Cerebellar cortex (tissue), 1 donor: ENCODE data around the gene AP5Z1.

Experiments
- DNase-seq: peaks from one replicate; pipeline ENCODE4 v3.0.0-alpha.2; 2015; ENCODE audit warnings: low spot score

Gene AP5Z1, protein sequence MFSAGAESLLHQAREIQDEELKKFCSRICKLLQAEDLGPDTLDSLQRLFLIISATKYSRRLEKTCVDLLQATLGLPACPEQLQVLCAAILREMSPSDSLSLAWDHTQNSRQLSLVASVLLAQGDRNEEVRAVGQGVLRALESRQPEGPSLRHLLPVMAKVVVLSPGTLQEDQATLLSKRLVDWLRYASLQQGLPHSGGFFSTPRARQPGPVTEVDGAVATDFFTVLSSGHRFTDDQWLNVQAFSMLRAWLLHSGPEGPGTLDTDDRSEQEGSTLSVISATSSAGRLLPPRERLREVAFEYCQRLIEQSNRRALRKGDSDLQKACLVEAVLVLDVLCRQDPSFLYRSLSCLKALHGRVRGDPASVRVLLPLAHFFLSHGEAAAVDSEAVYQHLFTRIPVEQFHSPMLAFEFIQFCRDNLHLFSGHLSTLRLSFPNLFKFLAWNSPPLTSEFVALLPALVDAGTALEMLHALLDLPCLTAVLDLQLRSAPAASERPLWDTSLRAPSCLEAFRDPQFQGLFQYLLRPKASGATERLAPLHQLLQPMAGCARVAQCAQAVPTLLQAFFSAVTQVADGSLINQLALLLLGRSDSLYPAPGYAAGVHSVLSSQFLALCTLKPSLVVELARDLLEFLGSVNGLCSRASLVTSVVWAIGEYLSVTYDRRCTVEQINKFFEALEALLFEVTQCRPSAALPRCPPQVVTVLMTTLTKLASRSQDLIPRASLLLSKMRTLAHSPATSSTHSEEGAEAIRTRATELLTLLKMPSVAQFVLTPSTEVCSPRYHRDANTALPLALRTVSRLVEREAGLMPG

DNA sequence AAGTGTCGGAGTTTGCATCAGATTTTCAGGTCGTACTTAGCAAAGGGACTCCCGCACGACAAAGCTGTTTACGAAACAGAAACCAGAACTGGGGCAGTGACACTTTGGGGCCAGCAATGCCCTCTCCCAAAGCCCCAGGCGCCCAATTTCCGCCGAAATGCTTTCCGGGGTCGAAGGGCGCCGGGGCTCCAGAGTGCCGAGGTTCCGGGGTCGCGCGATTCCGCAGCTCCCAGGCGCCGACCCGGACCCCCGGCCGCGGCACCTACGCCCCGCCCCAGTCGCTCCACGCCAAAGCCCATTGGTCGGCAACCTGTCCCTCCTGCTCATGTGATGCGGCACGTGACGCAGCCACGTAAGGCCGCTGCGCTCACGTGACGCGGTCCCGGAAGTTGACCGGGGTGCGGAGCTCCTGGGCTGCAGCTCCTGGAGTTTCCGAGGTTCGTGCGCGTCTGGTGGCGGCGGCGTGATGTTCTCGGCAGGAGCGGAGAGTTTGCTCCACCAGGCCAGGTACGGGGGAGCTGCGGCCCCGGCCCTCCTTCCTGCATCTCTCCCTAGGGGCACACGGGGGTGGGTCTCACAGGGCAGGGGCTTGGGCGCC lies at the start of gene AP5Z1:
Gene AP5Z1, plus strand, starts transcription at position 374 of the 598 bp plus-strand sequence. Its CDS starts 93 bp downstream, at position 467.
- DNase-seq, result peak; percentile 97

DNA sequence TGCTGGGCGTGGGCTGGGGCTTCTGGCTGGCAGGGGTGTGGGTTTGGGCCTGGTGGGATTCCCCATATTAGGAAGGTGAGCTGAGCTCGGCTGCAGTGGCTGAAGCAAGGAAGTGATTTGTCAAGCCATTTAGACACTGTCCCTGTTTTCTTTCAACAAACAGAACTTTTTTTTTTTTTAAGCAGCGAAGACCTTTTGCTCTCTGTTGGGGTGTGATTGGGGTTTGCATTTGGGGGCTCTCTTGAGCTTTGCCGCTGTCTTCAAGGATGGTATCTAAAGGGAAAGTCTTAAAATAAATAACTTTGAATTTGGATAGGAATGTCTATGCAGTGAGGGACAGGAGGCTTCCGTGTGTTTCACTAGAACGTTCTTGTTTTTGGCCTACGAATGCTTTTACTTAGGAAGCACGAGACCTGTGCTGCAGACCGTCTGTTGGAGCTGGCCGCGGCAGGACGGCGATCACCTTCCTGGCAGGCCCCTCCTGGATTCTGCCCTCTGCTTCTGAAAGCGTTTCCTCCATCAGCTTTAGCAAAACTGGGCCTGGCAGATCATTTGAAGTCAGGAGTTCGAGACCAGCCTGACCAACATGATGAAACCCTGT lies 49.5 kb upstream of the AP5Z1 start:
- DNase-seq, result no peak

DNA sequence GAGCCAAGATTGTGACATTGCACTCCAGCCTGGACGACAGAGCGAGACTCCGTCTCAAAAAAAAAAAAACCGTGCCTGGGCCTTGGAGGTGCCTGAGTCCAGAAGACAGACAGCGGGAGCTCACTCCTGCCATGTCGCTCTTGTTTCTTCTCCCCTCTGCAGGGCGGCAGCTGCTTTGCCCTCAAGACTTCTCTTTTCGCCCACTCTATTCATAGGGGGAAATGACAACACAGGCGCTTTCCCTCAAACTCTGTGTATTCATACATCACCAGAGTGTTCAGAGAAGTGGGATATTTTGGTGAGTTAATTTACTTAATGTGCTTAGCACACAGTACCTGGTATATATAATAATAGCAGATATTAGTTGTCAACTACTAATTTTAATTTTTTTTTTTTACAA lies 48.9 kb upstream of the AP5Z1 start:
- DNase-seq, result no peak

DNA sequence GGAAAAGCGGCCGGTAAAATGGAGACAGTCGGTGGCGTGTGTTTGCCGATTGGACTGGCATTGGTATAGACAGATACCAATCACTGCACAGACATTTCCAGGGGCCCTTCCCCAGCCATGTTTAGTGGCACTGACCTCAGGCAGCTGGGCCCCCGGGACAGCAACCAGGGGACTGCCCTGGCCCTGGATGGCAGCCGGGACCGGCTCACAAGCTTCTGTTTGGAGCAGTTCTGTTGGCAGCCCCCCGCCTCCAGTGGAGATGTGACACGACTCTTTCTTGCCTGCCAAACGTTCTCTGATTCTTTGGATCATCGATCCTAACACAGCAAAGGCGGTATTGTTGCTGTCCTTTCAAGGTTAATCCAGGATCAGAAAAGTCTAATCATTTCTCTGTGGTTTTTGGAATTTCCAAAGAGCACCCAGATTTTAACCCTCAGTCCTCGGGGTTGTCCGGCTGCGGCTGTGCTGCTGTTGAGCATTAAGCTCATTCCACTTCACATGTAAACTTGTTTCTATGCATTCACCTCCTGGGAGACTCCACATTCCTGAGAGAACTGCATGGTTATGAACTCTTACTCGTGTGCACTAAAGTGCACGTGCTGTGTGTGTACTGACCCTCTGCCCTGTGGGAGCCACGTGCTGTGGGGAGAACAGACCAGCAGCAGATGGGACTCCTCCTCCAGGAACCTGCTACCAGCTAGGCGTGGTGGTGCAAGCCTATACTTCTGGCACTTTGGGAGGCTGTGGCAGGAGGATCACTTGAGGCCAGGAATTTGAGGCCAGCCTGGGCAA lies 47.3 kb upstream of the AP5Z1 start:
- DNase-seq, result no peak

DNA sequence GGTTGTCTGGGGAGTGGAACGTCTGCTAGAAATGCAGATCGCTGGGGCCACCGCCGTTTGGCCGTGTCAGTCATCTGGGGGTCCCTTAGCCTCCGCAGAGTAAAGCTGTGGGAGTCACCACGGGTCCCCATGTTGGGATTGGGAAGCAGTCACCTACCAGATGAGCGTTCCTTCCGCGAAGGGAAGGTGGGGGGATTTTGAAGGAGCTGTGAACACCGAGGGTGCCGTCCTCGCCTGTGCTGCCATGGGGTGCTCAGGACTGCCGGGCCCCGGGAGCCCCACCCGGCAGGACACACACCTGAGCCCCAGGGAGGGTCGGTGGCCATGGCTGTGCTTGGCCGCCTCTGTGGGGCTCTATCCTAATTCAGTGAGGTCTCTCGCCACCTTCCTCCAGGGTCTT lies 46.2 kb upstream of the AP5Z1 start:
- no peak for DNase-seq

DNA sequence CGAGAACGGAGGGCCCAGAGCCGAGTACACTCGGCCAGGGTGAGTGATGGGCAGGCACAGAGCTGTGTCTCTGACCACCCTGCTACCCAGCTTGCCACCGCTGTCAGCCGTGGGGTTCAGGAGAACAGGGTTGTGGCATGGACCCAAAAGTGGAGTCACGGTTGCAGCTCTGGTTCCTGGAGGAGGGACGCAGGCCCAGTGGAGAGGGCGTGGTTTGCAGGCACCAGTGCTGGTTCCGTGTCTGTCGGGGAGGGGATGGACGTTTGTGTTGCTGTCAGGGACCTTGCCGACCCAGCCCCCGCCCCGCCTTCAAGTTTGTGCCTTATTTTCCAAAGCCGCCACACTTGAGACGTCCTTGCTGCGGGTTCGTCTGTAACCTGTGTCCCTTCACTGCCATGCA lies 45.1 kb upstream of the AP5Z1 start:
- DNase-seq, result no peak

DNA sequence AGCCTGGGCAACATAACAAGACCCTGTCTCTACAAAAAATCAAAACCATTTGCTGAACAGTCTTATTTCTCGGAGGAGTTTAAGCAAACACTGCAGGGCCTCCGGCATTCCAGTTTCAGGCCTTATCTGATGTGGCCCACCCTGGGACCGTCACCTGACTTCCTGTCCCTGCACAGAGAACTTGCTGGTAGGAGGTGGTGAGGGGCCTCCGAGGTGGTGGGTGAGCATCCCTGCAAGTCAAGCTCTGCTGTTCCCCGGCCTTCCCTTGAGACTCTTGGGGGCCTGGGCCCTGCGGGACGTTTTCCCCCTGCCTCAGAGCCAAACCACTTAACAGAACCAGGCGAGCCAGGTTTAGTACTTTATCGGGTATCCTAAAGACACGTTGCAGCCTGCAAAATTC lies 44.5 kb upstream of the AP5Z1 start:
- DNase-seq, result no peak

DNA sequence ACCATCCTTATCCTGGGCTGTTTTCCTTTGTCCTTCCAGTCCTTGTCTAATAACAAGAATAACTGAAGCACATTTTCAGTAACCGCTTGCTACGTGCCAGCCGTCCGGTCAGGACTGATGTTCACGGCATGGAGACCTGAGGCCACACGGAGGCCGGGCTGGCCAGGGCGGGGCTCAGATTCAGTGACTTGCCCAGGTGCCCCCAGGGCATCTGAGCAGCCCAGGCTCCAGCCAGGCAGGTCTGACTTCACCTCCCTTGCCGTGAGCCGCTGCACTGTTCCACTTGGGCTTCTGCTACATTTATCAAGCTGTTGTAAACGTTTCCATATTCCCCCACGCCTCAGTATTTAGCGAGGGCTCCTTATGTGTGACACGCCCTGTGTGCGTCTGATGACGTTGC lies 43.6 kb upstream of the AP5Z1 start:
- no peak for DNase-seq

DNA sequence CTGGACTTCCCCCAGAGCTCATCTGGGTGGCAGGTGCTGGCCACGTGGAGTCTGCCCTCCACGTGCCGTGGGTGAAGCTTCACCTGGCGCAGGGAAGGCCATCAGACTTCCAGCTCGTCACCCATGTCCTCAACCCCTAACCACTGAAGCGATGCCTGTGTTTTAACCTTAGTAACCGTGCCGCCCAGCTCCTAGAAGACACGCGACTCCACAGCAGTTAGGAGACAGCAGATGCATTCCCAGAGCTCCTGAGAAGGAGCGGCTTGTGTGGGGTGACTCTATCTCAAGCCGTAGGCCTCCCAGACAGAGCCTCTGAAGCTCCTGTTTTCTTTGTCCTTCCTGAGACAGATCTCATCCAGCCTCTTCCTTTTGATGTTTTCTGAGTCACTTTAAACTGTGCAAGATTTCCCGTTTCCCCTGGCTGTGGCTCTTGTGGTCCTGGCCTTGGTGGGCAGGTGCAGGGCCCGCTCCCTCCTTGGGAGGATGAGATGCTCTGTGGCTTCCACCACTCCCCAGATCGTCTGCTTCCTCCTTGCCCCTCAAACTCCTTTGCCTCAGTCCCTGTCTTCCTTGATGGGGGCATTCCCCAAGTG lies 41.4 kb upstream of the AP5Z1 start:
- DNase-seq, result no peak

DNA sequence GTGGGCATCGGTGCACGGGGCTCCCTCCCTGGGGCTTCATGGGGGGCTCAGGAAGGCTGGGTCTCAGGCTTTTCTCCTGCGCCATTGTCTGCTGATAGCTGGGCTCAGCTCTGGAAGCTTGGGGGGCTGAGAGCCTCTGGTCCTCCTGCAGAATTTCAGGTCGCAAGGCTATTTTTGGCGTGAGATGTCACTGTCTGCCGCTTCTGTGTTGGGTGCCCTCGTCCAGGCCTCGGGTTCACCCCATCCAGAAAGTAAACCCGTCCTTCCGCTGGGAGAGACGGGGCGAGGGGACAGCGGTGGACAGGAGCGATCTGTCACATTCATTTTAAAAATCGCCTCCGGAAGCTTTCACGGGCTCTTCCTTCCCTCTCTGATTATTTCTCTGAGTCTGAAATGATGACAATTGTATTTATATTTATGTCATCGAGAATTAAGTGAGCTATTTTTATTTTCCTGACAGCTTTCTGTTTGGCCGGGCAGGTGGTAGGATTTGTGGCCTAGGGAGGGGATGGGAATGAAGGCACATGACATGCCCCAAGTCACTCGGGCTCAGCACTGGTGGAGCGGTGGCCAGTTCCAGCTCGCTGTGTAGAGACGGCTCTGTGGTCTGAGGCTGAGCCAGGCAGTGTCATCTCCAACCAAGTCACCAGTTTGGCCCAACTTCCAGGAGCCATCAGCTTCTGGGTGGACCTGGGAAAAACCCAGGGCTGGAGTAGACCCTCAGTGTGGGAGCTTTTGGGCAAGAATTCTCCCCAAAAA lies 40.7 kb upstream of the AP5Z1 start:
- DNase-seq, result no peak

DNA sequence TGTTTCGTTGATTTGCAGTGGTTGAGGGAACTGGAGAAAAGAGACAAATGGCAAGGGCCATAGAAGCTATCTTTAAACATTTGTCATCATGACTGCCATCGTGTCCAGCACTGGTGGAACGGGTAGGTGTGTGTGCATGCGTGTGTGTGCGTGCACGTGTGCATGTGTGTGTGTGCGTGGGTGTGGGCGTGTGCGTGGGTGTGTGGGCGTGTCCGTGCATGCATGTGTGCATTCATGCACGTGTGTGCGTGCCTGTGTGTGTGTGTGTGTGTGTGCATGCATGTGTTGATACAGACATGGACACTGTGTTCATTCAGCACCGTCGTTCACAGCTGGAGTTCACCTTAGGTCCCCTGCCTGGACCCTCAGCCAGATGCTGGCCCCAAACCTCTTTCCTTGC lies 38.1 kb upstream of the AP5Z1 start:
- no peak for DNase-seq

DNA sequence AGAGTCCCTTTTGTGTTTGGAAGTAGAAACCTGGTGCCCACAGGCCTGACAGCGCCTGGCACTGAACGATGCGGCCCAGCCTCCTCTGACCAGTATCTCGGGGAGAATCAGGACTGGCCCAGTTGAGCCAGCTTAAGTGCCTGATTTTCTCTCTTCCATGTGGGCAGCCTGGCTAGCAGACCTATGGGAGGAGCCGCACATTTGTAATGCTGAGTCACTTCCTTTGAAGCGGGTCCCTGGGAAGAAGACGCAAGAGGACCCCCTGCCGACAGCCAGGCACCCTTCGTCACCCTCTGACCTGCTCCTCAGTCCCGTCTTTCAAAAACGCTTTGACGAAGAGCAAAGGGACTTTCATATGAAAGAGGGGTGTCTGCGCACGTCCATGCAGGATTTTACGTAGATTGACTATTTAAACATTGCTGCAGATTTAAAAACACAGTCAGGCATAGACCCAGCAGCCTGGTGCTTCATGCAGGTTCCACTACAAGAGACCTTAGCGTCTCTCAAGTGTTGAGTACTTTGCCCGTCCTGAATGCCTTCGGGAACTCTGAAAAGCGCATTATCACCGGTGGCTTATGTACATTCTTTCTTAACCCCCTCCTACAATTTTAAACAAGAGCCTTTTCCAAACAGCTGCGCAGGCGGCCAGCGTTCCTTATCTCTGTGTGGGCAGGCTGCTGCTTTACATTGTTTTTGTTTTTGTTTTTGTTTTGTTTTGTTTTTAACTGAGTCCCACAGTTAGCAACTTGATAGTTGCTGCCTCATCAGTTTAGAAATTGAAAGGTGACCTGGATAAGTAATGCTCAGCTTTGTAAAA lies 36.5 kb upstream of the AP5Z1 start:
- no peak for DNase-seq

DNA sequence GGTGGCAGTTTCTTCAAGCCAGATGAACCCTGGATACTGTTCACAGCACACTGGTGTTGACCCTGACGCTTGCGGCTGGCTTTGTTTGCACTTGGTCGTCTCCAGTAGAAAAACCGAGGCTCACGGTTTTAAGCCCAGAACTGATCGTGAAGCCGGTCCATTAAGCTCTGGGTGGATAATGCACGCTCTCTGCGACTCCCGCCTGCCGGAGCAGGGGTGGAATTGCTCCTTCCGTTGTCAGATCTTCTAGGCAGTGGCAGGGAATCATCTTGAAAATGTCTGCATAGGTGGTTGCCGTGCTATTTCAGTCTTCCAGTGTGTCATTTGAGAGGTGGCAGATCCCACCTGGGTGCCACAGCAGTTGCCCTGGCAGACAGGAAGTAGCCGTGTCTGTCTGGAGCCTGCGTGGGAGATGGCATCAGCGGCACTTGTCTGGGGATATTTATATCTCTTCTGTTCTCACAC lies 35.9 kb upstream of the AP5Z1 start:
- peak; percentile 48 for DNase-seq

DNA sequence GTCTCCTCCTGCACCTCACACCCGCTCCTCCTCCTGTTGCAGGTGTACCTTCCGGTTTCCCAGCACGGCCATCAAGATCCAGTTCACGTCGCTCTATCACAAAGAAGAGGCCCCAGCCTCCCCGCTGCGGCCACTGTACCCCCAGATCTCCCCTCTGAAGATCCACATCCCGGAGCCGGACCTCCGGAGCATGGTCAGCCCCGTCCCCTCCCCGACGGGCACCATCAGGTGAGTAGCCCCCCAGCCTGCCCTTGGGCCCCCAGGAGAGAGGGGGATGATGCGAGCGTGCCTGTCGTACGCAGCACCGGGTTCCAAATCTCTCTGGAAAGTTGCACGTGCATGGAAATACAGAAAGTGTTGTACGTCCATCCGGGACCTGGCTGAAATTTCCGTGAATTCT lies 34.6 kb upstream of the AP5Z1 start:
- no peak for DNase-seq

DNA sequence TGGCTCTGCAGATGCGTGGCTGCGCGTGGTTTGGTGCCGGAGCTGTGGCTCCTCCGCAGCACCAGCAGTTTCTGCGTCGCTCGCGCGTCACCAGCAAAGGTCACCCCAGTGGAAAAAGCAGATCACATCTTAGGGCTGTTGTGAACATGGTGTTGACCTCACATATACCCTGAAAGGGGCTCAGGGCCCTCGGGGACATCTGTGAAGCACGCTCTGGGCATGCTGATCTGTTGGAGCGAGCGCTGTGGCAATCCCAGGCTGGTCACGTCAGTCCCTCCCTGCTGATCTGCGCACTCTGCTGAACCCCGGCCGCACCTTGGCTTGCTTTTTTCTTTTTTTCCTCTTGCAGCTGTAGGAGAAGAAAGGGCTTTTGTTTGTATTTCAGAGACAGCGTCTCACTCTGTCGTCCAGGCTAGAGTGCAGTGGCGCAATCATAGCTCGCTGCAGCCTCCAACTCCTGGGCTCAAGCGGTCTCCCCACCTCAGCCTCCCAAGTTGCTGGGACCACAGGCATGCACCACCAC lies 33.3 kb upstream of the AP5Z1 start:
- no peak for DNase-seq

DNA sequence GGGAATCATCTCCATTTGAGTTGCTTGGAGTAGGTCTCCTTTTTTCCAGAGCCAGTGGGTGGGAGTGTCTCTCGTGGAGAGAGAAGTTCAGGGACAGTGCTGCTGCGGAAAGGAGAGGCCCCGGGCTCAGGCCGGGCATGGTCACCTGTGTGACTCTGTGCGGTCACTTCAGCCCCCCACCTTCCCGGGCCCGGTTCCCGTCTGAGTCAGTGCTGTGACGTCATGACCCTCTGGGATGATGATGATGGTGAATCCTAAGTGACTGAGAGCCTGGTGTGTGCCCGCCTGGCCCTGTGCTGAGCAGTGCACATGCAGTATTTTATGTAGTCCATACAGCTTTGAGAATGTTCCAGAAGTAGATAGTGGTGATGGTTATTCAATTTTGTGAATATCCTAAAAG lies 32.6 kb upstream of the AP5Z1 start:
- DNase-seq, result no peak

DNA sequence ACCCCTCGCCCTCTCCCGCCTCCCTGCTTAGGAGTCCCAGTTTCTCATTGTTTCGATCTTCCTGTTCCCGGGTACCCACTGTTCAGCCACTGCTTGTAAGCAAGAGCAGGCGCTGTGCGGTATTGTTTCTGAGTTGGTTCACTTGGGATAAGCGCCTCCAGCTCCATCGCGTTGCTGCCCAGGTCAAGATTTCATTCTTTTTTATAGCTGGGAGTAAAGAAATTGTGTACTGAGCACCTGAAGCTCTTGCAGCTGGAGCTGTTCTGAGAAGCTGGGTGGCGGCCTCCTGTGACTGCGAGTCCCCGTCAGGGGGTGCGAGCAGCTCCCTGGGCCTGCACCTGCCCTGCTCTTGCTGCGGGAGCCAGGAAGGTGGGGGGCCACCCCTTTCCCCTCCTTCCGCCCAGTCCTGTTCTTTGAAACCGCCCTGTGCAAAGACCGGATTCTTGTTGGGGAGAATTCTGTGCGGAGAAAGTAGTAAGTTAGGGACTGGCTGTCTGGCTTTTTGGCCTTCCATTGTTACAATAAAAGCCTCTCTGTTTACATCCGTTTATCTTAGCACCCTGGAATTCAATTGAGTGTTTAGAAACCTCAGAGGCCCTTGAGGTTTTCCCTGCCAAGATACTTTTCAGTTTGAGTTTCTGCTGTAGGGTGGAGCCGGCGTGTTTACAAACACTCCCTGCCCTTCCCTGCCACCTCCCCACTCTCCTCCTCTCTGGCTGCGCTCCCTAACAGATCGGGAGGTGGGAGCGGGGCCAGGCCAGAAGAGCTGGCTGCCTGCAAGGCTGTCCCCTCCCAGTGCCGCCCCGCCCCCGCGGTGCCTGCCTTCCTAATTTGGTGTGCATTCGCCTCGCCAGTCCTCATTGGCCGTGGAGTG lies 30.8 kb upstream of the AP5Z1 start:
- peak; percentile 98 for DNase-seq

DNA sequence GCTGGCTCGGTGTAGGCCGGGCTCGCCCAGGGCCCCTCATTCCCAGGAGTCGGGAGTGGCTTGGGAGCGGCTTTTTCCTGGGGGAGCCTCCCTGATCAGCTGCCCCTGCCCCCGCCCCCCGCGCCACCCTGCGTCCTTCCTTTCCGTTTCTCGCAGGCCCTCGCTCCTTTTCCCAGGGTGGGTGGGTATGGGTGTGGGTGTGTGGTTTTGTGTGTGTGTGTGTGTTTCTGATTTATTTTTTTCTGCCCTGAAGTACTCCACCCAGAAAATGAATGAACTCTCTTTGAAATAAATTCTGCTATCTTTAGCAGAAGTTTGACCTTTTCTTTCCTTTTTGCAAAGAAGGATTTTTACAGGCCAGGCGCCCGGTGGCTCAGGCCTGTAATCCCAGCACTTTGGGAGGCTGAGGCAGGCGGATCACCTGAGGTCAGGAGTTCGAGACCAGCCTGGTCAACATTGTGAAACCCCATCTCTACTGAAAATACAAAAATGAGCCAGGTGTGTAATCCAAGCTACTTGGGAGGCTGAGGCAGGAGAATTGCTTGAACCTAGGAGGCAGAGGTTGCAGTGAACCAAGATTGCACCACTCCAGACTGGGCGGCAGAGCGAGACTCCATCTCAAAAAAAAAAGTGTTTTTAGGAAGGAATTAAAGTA lies 30.0 kb upstream of the AP5Z1 start:
- DNase-seq, result no peak
